ENCODE data around the gene AMBRA1.
"Not testable (repeated sequence)": the region's sequence is repeated elsewhere in the genome, so short reads cannot be mapped to it uniquely, and the experiment has no call there.

AMBRA1 gene

DNA sequence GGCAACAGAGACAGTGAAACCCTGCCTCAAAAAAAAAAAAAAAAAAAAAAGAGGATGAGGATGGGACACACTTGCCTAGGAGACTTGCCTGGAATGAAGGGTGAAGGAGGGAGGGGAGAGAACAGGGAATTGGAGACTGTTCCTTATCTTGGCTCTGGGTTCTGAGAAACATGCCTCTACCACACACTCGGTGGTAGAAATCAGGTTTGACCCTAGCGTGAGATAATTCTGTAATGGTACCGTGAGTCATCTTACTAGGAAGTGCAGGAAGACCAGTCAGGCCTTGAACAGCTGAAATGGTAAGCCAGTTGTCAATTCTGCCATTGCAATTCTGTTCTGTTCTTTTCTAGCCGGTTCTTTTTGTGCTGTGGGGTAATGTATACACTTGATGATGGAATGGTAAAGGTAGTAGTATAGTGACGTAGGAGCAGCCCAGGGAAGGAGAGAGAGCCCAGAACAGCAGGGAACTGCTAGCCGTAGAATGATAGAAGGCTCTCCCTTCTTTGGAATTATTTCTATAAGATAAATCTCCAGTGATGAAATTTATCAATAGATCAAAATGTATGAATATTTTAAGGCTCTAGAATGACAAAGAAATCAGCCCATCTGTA is 3.9 kb upstream of the AMBRA1 start:
- DNase-seq (ENCODE audit: low read depth, low spot score): no peak
- no peaks in the 10 kb centered on the region for H3K36me3 ChIP-seq (ENCODE audit: control insufficient read depth, insufficient read depth, low read length)
- H3K27ac ChIP-seq (ENCODE audit: low read length): no peak overlapping the region
- no peak overlapping the region for H3K4me3 ChIP-seq (ENCODE audit: low read length)
- H3K4me1 ChIP-seq (ENCODE audit: control insufficient read depth, insufficient read depth, low read length): no peaks in the 10 kb centered on the region
- WGBS (ENCODE audit: insufficient coverage, insufficient read length): no CpG with 5 or more reads among the region's 6 CpGs
- H3K9me3 ChIP-seq (ENCODE audit: control insufficient read depth, insufficient read depth, low read length): no peaks in the 10 kb centered on the region
- H3K27me3 ChIP-seq (ENCODE audit: control insufficient read depth, insufficient read depth, low read length): no peaks in the 10 kb centered on the region

GRCh38 chr11:46597155-46597554 is 3.3 kb upstream of the AMBRA1 start:
- Histone ChIP-seq H3K27me3 (ENCODE audit: control insufficient read depth, insufficient read depth, low read length) (no peaks in the 10 kb centered on the region), H3K27ac (ENCODE audit: low read length) (no peak overlapping the region), H3K36me3 (ENCODE audit: control insufficient read depth, insufficient read depth, low read length) (no peaks in the 10 kb centered on the region), H3K4me3 (ENCODE audit: low read length) (no peak overlapping the region), H3K9me3 (ENCODE audit: control insufficient read depth, insufficient read depth, low read length) (no peaks in the 10 kb centered on the region), H3K4me1 (ENCODE audit: control insufficient read depth, insufficient read depth, low read length) (no peaks in the 10 kb centered on the region)
- no peak for DNase-seq (ENCODE audit: low read depth, low spot score)
- WGBS (ENCODE audit: insufficient coverage, insufficient read length): no CpG with 5 or more reads among the region's 1 CpG

- DNase-seq (ENCODE audit: low read depth, low spot score): no peak
- Histone ChIP-seq H3K27ac (ENCODE audit: low read length) (no peak overlapping the region), H3K4me1 (ENCODE audit: control insufficient read depth, insufficient read depth, low read length) (no peaks in the 10 kb centered on the region), H3K9me3 (ENCODE audit: control insufficient read depth, insufficient read depth, low read length) (no peaks in the 10 kb centered on the region), H3K4me3 (ENCODE audit: low read length) (no peak overlapping the region), H3K27me3 (ENCODE audit: control insufficient read depth, insufficient read depth, low read length) (no peaks in the 10 kb centered on the region), H3K36me3 (ENCODE audit: control insufficient read depth, insufficient read depth, low read length) (no peaks in the 10 kb centered on the region)
- no CpG with 5 or more reads among the region's 10 CpGs for WGBS (ENCODE audit: insufficient coverage, insufficient read length)
Observed at GRCh38 chr11:46594785-46595184, 962 bp upstream of the AMBRA1 start.

DNA sequence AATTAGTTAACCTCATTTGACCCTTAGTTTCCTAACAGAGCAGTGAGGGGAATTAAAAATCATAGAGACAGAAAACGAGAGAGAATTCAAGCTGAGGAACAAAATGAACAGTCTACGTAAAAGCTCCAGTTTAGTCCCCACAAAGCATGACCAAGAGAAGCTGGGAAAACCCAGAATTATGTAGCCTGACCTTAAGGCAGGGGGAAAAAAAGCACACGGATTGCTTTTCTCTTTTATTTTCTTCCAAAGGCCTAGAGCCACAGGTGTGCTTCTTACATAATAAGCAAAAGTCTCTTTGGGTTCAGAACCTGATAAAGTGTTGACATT is 514 bp upstream of the AMBRA1 start:
- no CpG with 5 or more reads among the region's 3 CpGs for WGBS (ENCODE audit: insufficient coverage, insufficient read length)
- DNase-seq (ENCODE audit: low read depth, low spot score): no peak
- Histone ChIP-seq H3K4me1 (ENCODE audit: control insufficient read depth, insufficient read depth, low read length) (no peaks in the 10 kb centered on the region), H3K36me3 (ENCODE audit: control insufficient read depth, insufficient read depth, low read length) (no peaks in the 10 kb centered on the region), H3K4me3 (ENCODE audit: low read length) (peak overlapping the region; percentile 99; the same call in 1 of the 2 replicates), H3K27ac (ENCODE audit: low read length) (no peak overlapping the region), H3K9me3 (ENCODE audit: control insufficient read depth, insufficient read depth, low read length) (no peaks in the 10 kb centered on the region), H3K27me3 (ENCODE audit: control insufficient read depth, insufficient read depth, low read length) (no peaks in the 10 kb centered on the region)

- Histone ChIP-seq H3K4me1 (ENCODE audit: control insufficient read depth, insufficient read depth, low read length) (no peaks in the 10 kb centered on the region), H3K36me3 (ENCODE audit: control insufficient read depth, insufficient read depth, low read length) (no peaks in the 10 kb centered on the region), H3K27me3 (ENCODE audit: control insufficient read depth, insufficient read depth, low read length) (no peaks in the 10 kb centered on the region), H3K4me3 (ENCODE audit: low read length) (no peak overlapping the region), H3K27ac (ENCODE audit: low read length) (no peak overlapping the region), H3K9me3 (ENCODE audit: control insufficient read depth, insufficient read depth, low read length) (no peaks in the 10 kb centered on the region)
- no CpG with 5 or more reads among the region's 11 CpGs for WGBS (ENCODE audit: insufficient coverage, insufficient read length)
- no peak for DNase-seq (ENCODE audit: low read depth, low spot score)
Observed at GRCh38 chr11:46590740-46591605, 2.9 kb downstream of the AMBRA1 start.

DNA sequence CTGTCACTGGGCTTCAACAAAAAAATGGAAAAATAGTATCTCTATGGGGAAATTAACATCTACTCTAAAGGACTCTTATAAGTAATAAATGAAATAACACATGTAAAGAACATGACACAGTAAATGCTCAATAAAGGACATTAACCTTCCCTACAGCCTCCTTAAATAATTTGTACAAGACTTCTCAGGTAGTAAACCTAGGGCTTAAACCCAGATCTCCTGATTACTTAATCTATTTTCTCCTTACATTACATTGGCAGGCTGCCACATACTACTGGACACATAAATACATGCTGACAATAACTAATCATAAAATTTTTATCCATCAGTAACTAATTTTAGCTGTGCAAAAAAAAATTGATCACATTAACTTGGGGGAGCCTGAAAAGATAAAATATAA is 4.9 kb downstream of the AMBRA1 start:
- H3K36me3 ChIP-seq (ENCODE audit: control insufficient read depth, insufficient read depth, low read length): no peaks in the 10 kb centered on the region
- H3K27me3 ChIP-seq (ENCODE audit: control insufficient read depth, insufficient read depth, low read length): no peaks in the 10 kb centered on the region
- no peaks in the 10 kb centered on the region for H3K9me3 ChIP-seq (ENCODE audit: control insufficient read depth, insufficient read depth, low read length)
- no peaks in the 10 kb centered on the region for H3K4me1 ChIP-seq (ENCODE audit: control insufficient read depth, insufficient read depth, low read length)
- no peak for DNase-seq (ENCODE audit: low read depth, low spot score)
- H3K27ac ChIP-seq (ENCODE audit: low read length): no peak overlapping the region
- H3K4me3 ChIP-seq (ENCODE audit: low read length): no peak overlapping the region

GRCh38 chr11:46588131-46588530 is 5.7 kb downstream of the AMBRA1 start:
- H3K27me3 ChIP-seq (ENCODE audit: control insufficient read depth, insufficient read depth, low read length): no peaks in the 10 kb centered on the region
- no peak for DNase-seq (ENCODE audit: low read depth, low spot score)
- no peaks in the 10 kb centered on the region for H3K9me3 ChIP-seq (ENCODE audit: control insufficient read depth, insufficient read depth, low read length)
- WGBS (ENCODE audit: insufficient coverage, insufficient read length): no CpG with 5 or more reads among the region's 5 CpGs
- no peaks in the 10 kb centered on the region for H3K36me3 ChIP-seq (ENCODE audit: control insufficient read depth, insufficient read depth, low read length)
- H3K27ac ChIP-seq (ENCODE audit: low read length): no peak overlapping the region
- H3K4me3 ChIP-seq (ENCODE audit: low read length): no peak overlapping the region
- no peaks in the 10 kb centered on the region for H3K4me1 ChIP-seq (ENCODE audit: control insufficient read depth, insufficient read depth, low read length)

DNA sequence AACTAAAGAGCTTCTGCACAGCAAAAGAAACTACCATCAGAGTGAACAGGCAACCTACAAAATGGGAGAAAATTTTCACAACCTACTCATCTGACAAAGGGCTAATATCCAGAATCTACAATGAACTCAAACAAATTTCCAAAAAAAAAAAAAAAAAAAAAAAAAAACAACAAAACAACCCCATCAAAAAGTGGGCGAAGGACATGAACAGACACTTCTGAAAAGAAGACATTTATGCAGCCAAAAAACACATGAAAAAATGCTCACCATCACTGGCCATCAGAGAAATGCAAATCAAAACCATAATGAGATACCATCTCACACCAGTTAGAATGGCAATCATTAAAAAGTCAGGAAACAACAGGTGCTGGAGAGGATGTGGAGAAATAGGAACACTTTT is 10.3 kb downstream of the AMBRA1 start:
- H3K27me3 ChIP-seq (ENCODE audit: control insufficient read depth, insufficient read depth, low read length); H3K9me3 ChIP-seq (ENCODE audit: control insufficient read depth, insufficient read depth, low read length); H3K36me3 ChIP-seq (ENCODE audit: control insufficient read depth, insufficient read depth, low read length); H3K4me3 ChIP-seq (ENCODE audit: low read length); H3K4me1 ChIP-seq (ENCODE audit: control insufficient read depth, insufficient read depth, low read length); H3K27ac ChIP-seq (ENCODE audit: low read length); DNase-seq (ENCODE audit: low read depth, low spot score): not testable (repeated sequence)
- no CpG with 5 or more reads among the region's 1 CpG for WGBS (ENCODE audit: insufficient coverage, insufficient read length)

DNA sequence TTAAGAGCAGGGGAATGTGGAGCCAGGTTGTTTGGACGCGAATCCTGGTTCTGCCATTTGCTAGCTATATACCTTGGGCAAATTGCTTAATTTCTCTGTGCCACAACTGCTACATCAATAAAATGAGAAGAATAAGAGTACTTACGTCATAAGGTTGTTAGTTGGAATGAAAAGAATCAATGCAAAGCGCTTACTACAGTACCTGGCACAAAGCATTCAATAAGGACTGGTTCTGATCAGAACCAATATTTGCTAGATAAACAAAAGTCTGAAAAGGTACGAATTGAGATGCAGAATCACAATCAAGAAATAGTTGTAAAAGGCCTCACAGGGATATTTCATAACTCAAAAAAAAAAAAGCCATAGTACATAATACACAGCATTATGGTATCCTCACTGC is 11.2 kb downstream of the AMBRA1 start:
- Histone ChIP-seq H3K27ac (ENCODE audit: low read length) (no peak overlapping the region), H3K4me1 (ENCODE audit: control insufficient read depth, insufficient read depth, low read length) (no peaks in the 10 kb centered on the region), H3K4me3 (ENCODE audit: low read length) (no peak overlapping the region), H3K27me3 (ENCODE audit: control insufficient read depth, insufficient read depth, low read length) (no peaks in the 10 kb centered on the region), H3K9me3 (ENCODE audit: control insufficient read depth, insufficient read depth, low read length) (no peaks in the 10 kb centered on the region), H3K36me3 (ENCODE audit: control insufficient read depth, insufficient read depth, low read length) (no peaks in the 10 kb centered on the region)
- no CpG with 5 or more reads among the region's 5 CpGs for WGBS (ENCODE audit: insufficient coverage, insufficient read length)
- DNase-seq (ENCODE audit: low read depth, low spot score): no peak

- Histone ChIP-seq H3K4me1 (ENCODE audit: control insufficient read depth, insufficient read depth, low read length) (no peaks in the 10 kb centered on the region), H3K27ac (ENCODE audit: low read length) (no peak overlapping the region), H3K4me3 (ENCODE audit: low read length) (no peak overlapping the region), H3K36me3 (ENCODE audit: control insufficient read depth, insufficient read depth, low read length) (no peaks in the 10 kb centered on the region), H3K9me3 (ENCODE audit: control insufficient read depth, insufficient read depth, low read length) (no peaks in the 10 kb centered on the region), H3K27me3 (ENCODE audit: control insufficient read depth, insufficient read depth, low read length) (no peaks in the 10 kb centered on the region)
- DNase-seq (ENCODE audit: low read depth, low spot score): no peak
- WGBS (ENCODE audit: insufficient coverage, insufficient read length): no CpG with 5 or more reads among the region's 1 CpG
Observed at GRCh38 chr11:46577058-46577457, 16.8 kb downstream of the AMBRA1 start.

DNA sequence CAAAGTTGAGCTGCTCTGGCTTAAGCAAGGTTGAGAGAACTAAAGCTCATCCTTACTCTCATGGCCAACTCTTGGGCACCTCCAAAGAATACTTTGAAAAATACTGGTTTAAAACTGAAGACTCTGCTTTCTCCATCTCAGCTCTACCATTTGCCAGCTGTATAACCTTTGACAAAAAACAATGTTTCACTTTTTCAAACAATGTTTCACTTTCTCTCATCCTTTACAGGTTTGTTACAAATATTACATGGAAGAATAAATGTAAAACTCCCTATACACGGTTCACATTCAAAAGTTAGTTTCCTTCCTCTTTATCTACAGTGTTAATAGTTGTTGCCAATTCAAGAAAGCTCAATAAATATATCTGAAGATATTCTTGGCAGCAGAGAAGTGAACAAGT is 19.2 kb downstream of the AMBRA1 start:
- no peak overlapping the region for H3K4me3 ChIP-seq (ENCODE audit: low read length)

More for the DNA sequence above, 19.2 kb downstream of the AMBRA1 start:
- H3K4me1 ChIP-seq (ENCODE audit: control insufficient read depth, insufficient read depth, low read length): no peaks in the 10 kb centered on the region
- no peaks in the 10 kb centered on the region for H3K36me3 ChIP-seq (ENCODE audit: control insufficient read depth, insufficient read depth, low read length)
- no peak for DNase-seq (ENCODE audit: low read depth, low spot score)
- no peak overlapping the region for H3K27ac ChIP-seq (ENCODE audit: low read length)
- H3K9me3 ChIP-seq (ENCODE audit: control insufficient read depth, insufficient read depth, low read length): no peaks in the 10 kb centered on the region
- WGBS (ENCODE audit: insufficient coverage, insufficient read length): no CpG with 5 or more reads among the region's 1 CpG
- H3K27me3 ChIP-seq (ENCODE audit: control insufficient read depth, insufficient read depth, low read length): no peaks in the 10 kb centered on the region

Measured in iPS DF 6.9 (cell line).